Peyer's patch (tissue), 4 donors: ENCODE data around the gene MAPKAPK3.

Source experiments
- CTCF ChIP-seq, 6 experiments: fragments of 450-650 bp in 4 of 6; fragments of 200-600 bp in 2 of 6; sonication (generic) in 1 of 6; IDR thresholded peaks; one replicate each; pipeline ENCODE4 v1.5.1; 2017 to 2019; ENCODE audit warnings: antibody characterized with exemption in 6 of 6, mild to moderate bottlenecking in 3 of 6, moderate library complexity in 1 of 6
- POLR2A ChIP-seq, 2 donors: fragments of 450-650 bp; IDR thresholded peaks; one replicate each; pipeline ENCODE4 v1.5.1; 2017; ENCODE audit warnings: antibody characterized with exemption in 2 of 2, mild to moderate bottlenecking in 2 of 2, moderate library complexity in 2 of 2

DNA sequence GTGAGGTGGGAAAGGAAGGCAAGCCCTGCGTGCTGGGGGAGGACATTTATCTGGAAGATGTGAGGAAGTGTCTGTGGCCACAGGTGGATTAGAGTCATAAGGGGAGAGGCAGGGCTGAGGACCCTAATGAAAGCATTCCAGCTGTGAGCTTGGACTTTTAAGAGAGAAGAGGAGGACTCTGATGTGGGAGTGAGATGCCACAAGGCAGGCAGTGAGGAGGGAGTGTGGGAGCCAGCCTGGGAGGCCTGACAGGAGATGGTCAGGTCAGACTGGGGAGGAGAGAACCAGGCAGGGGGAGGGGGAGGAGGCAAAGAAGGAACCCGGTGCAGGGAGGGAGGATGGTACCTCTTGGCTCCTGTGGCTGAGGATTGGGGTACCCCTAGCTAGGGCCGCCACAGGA lies 21.0 kb downstream of the MAPKAPK3 start:
- TF ChIP-seq CTCF (IDR thresholded peaks at IDR 0.05), result no peak
- no peak for TF ChIP-seq POLR2A (IDR thresholded peaks at IDR 0.05)
